AG09319 (cell line): ENCODE results near the gene CFAP20.

Experiments
- DNase-seq: peaks from one replicate; pipeline ENCODE4 v3.0.0-alpha.2; 2010; ENCODE audit warnings: low read depth; ENCODE audit errors: extremely low read depth
- TF ChIP-seq, protein P1 (sequence below): IDR thresholded peaks from 2 replicates; pipeline ENCODE4 v1.5.1; 2011; ENCODE audit warnings: low read depth, mild to moderate bottlenecking, inconsistent platforms, low read length, moderate library complexity

CFAP20 gene

DNA sequence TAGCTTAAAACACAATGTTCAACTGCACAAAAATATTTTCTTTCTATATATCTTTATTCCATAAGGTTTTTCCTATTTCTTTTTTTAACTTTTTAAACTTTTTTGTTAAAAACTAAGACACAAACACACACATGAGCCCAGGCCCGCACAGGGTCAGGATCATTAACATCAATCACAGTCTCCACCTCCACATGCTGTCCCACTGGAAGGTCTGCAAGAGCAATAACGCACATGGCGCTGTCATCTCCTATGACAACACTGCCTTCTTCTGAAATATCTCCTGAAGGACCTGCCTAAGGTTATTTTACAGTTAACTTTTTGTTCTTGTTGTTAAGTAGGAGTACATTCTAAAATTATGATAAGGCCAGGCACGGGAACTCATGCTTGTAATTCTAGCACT lies 4.1 kb downstream of the CFAP20 start:
- no peak for DNase-seq
- TF ChIP-seq, protein P1, sequence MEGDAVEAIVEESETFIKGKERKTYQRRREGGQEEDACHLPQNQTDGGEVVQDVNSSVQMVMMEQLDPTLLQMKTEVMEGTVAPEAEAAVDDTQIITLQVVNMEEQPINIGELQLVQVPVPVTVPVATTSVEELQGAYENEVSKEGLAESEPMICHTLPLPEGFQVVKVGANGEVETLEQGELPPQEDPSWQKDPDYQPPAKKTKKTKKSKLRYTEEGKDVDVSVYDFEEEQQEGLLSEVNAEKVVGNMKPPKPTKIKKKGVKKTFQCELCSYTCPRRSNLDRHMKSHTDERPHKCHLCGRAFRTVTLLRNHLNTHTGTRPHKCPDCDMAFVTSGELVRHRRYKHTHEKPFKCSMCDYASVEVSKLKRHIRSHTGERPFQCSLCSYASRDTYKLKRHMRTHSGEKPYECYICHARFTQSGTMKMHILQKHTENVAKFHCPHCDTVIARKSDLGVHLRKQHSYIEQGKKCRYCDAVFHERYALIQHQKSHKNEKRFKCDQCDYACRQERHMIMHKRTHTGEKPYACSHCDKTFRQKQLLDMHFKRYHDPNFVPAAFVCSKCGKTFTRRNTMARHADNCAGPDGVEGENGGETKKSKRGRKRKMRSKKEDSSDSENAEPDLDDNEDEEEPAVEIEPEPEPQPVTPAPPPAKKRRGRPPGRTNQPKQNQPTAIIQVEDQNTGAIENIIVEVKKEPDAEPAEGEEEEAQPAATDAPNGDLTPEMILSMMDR = no peak

DNA sequence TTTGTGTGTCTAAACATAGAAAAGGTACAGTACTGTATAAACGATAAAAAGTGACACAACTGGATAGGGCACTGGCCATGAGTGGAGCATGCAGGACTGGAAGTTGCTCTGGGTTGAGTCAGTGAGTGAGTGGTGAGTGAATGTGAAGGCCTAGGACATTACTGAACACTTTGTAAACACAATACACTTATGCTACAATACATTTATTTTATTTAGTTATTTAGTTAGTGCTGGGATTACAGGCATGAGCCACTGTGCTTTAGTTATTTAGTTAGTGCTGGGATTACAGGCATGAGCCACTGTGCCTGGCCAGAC lies 4.6 kb downstream of the CFAP20 start:
- TF ChIP-seq, protein P1 = no peak
- no peak for DNase-seq

DNA sequence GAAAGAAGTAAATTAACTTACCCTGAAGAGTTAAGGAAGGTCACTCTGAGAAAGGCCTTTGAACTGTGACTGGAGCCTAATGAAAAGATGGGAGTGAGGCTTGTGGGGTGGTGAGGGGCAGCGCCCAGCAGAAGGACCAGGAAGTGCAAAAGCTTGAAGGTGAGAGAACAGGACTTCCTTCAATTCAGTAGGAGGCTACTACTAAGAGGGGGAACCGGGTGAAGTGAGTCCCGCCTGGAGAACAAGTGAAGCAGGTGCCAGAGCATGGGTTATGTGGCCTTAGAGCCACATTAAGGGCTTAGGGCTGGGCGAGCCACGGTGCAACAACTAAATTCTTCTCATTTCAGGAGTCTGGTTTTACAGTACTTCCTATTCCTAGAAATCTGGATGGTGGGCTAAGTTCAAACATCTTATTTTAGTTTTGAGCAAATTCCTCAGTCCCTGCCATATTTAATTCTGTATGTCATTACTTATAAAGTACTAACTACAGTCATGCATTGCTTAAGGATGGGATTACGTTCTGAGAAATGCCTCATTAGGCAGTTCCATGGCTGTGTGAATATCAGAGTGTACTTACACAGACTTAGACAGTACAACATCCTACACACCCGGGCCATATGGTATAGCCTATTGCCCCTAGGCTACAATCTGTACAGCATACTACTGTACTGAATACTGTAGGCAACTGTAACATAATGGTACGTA lies 5.1 kb downstream of the CFAP20 start:
- TF ChIP-seq, protein P1 = no peak
- no peak for DNase-seq

DNA sequence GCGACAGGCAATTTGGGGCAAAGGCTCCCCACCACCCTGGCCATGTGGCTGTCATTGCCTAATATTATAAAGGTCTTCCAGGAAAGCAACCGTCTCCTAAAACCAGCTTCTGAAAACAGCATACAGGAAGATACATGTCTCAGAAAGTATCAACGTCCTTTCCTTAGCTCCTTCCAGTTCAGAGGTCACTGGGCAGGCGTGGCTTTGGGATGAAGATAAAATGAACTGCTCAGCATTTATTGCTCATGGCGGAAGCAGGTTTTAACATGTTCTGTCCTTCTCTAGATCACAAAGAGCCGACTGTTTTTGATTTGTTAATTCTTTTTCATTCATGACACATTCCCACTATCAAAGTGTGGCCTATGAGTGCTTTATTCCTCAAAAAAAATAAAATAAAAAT lies 8.0 kb downstream of the CFAP20 start:
- DNase-seq = no peak
- TF ChIP-seq, protein P1 = no peak

DNA sequence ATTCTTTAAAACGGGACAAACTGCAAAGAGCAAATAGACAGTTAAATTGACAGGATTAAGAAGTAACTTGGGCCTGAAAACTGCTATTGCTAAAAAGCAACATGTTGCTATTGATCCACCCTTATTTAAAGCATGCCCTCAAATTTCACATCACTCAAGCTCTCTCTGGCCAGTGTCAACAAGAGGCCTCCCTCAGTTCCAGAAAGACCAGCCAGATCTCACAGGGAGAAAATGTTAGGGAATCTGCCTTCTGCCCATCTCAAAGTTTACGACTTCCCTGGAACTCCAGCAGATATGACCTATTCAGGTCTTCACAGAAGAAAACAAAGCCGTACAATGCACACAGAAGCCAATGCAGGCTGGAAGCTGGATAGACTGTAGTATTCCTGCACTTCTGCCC lies 8.9 kb downstream of the CFAP20 start:
- no peak for DNase-seq
- TF ChIP-seq, protein P1 = no peak

DNA sequence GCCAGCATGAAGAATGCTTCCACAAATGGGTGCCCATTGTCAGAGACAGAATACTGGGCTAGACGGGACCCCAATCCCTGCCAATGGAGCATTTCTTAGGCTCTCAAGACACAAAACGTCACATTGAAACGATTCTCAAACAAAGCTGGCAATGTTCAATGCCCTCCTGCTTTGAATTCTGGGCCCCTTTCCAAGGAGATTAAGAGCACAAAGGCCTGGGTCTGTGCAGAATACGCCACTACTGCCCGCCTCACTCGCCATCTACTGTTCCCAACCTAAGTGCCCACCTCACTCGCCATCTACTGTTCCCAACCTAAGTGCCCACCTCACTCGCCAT lies 9.7 kb downstream of the CFAP20 start:
- DNase-seq = no peak
- TF ChIP-seq, protein P1 = no peak

DNA sequence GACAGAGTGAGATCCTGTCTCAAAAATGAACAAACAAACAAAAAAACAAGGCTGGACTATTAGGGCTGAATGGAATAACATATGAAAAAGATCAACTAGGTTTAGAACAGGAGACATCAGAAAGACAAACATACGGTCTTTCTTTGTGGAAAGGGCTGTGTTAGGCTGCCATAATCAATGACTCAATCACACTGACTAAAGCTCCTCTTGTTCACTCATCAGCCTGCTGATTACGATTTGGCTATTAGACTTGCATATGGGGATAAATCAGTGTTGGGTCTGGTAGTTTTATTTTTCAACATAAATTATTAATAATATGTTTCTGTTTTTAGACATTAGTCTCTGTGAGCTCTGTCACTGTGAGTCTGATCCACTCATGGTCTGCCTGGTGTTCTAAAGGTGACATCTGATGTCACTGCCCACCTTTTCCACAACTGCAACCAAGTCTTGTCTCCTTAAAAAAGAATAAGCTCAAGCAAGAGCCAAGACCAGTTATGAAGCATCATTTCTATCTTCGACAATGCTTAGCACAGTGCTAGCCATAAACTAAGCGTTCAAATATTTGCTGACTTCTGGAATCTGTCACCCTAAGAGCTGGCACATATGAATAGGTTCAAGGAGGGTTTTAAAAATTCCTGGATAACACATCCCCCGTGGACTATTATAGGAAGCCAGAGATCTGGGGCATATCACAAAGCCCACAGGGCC lies 10.2 kb downstream of the CFAP20 start:
- DNase-seq = no peak
- TF ChIP-seq, protein P1 = no peak
